Smooth muscle cell (in vitro differentiated cells): ENCODE measurements around the gene ANKRD29. TPM values are rescaled to one million over a fixed set of nuclear protein-coding genes. Genes with fewer than 3 reads are reported as not detected.

Experiments
- DNase-seq: peaks from one replicate; lab custom pipeline; 2025; ENCODE audit not compliant: unreplicated experiment; lab: John Stamatoyannopoulos, UW
- H2AFZ ChIP-seq: fragments of 200-600 bp; sonication (generic); 2 replicates; pipeline ENCODE4 v1.6.0; 2016; ENCODE audit warnings: antibody characterized with exemption, low read depth, mild to moderate bottlenecking
- H3F3A ChIP-seq: fragments of 200-600 bp; sonication (generic); 2 replicates; pipeline ENCODE4 v1.6.0; 2017; ENCODE audit warnings: antibody characterized with exemption, low read depth
- H3K27ac ChIP-seq: fragments of 200-600 bp; sonication (generic); 2 replicates; pipeline ENCODE4 v1.5.1; 2016; ENCODE audit warnings: low read depth, mild to moderate bottlenecking
- H3K27me3 ChIP-seq: fragments of 200-600 bp; sonication (generic); 2 replicates; pipeline ENCODE4 v1.6.1; 2016; ENCODE audit warnings: low read depth, mild to moderate bottlenecking
- H3K36me3 ChIP-seq: fragments of 200-600 bp; sonication (generic); 2 replicates; pipeline ENCODE4 v1.5.1; 2016; ENCODE audit warnings: low read depth
- H3K4me1 ChIP-seq: fragments of 200-600 bp; sonication (generic); 2 replicates; pipeline ENCODE4 v1.5.1; 2016; ENCODE audit warnings: low read depth
- H3K4me2 ChIP-seq: fragments of 200-600 bp; sonication (generic); 2 replicates; pipeline ENCODE4 v1.6.0; 2016; ENCODE audit warnings: mild to moderate bottlenecking
- H3K4me3 ChIP-seq: fragments of 200-600 bp; sonication (generic); 2 replicates; pipeline ENCODE4 v1.5.1; 2016; ENCODE audit warnings: mild to moderate bottlenecking
- H3K79me2 ChIP-seq: fragments of 200-600 bp; sonication (generic); 2 replicates; pipeline ENCODE4 v1.6.0; 2016; ENCODE audit warnings: low read depth, mild to moderate bottlenecking
- H3K9ac ChIP-seq: fragments of 200-600 bp; sonication (generic); 2 replicates; pipeline ENCODE4 v1.6.0; 2016; ENCODE audit warnings: low read depth
- H3K9me3 ChIP-seq: fragments of 200-600 bp; sonication (generic); replicated peaks from 2 replicates; pipeline ENCODE4 v1.5.1; 2016; ENCODE audit warnings: low read depth
- H4K20me1 ChIP-seq: fragments of 200-600 bp; sonication (generic); 2 replicates; pipeline ENCODE4 v1.6.0; 2016; ENCODE audit warnings: low read depth
- WGBS: methylation state at CpG from one replicate; pipeline ENCODE4 v1.1.7; 2016; ENCODE audit warnings: low lambda C conversion rate; 5-methylcytosine and 5-hydroxymethylcytosine counted together
- polyA plus RNA-seq: library from polyadenylated mRNA; unstranded; fragments of >200 nt; fragmentation: Nextera tagmentation; extraction: Ambion mirVana; gene quantifications from 2 replicates; pipeline ENCODE4 v1.2.1, GENCODE V29; 2016
- total RNA-seq: library from RNA; depleted of rRNA; stranded (reverse); fragments of >200 nt; gene quantifications from 2 replicates; pipeline ENCODE4 v1.2.3, GENCODE V29; 2014
- TF ChIP-seq, protein P1 (sequence below): fragments of 200-600 bp; sonication (generic); IDR thresholded peaks from 2 replicates; pipeline ENCODE4 v1.5.1; 2017; ENCODE audit warnings: borderline replicate concordance, mild to moderate bottlenecking, antibody characterized with exemption; ENCODE audit not compliant: insufficient read depth, poor library complexity, severe bottlenecking

Gene ANKRD29
- total and polyA plus RNA-seq, 2 experiments from 2014 or later, result 0.36 TPM; not detected in 1

DNA sequence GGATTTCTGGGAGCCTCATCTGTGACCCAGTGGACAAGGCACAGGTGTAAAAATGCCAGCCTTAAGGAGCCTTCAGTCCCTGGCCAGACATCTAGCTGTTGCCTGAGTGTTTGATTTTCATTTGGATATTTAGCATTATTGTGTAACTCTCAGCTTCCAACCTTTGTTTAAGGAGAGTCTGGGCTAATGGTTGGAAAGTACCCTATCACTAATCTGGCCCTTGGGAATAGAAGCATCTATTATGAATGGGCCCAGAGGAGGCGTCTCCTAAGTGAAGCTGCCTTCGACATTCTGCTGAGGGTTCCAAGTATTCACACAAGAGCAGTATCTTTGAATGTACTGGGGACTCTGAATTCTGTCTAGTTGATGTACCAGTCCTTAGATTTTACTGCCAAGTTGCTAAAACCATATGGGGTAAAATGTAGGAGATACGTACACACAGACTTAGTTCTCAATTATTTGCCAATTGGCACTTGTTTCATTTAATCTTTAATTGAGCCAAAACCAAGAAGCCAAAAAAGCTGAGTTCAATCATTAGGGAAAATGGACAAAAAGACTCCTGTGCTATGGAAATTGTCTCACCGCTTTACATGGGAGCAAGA lies 7.2 kb upstream of the ANKRD29 start:
- Histone ChIP-seq H2AFZ (no peak overlapping the region), H3K4me1 (no peaks in the 10 kb centered on the region), H4K20me1 (no peaks in the 10 kb centered on the region), H3K4me2 (no peak overlapping the region), H3K79me2 (no peaks in the 10 kb centered on the region), H3K9me3 (no peaks in the 10 kb centered on the region), H3K27ac (no peak overlapping the region), H3K9ac (no peak overlapping the region), H3F3A (no peaks in the 10 kb centered on the region), H3K36me3 (no peaks in the 10 kb centered on the region), H3K4me3 (no peak overlapping the region), H3K27me3 (peaks cover 45% of the 10 kb centered on the region)
- no peak for DNase-seq
- TF ChIP-seq, protein P1, sequence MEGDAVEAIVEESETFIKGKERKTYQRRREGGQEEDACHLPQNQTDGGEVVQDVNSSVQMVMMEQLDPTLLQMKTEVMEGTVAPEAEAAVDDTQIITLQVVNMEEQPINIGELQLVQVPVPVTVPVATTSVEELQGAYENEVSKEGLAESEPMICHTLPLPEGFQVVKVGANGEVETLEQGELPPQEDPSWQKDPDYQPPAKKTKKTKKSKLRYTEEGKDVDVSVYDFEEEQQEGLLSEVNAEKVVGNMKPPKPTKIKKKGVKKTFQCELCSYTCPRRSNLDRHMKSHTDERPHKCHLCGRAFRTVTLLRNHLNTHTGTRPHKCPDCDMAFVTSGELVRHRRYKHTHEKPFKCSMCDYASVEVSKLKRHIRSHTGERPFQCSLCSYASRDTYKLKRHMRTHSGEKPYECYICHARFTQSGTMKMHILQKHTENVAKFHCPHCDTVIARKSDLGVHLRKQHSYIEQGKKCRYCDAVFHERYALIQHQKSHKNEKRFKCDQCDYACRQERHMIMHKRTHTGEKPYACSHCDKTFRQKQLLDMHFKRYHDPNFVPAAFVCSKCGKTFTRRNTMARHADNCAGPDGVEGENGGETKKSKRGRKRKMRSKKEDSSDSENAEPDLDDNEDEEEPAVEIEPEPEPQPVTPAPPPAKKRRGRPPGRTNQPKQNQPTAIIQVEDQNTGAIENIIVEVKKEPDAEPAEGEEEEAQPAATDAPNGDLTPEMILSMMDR, result no peak
- 94% methylated on average over 4 of the region's 4 CpGs for WGBS

DNA sequence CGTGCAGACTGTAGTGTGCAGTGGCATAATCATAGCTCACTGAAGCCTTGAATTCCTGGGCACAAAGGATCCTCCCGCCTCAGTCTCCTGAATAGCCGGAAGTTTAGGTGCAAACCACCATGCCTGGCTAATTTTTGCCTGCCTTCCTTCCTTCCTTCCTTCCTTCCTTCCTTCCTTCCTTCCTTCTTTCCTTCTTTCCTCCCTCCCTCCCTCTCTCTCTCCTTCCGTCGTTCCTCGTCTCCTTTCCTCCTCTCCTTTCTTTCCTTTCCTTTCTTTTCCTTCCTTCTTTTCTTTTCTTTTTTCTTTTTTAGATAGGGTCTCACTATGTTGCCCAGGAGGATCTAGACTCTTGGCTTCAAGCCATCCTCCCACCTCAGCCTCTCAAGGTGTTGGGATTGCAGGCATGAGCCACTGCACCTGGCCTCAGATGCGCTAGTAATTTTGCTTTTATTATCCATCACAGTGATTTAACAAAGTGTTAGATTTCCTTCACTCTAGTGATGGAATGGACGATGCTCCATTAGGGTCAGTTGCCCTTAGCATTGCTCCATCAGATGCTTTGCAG lies 6.6 kb upstream of the ANKRD29 start:
- TF ChIP-seq, protein P1, result no peak
- Histone ChIP-seq H3K79me2 (no peaks in the 10 kb centered on the region), H3K27me3 (peaks cover 49% of the 10 kb centered on the region), H3K4me2 (no peak overlapping the region), H3K9me3 (no peaks in the 10 kb centered on the region), H3K4me1 (no peaks in the 10 kb centered on the region), H4K20me1 (no peaks in the 10 kb centered on the region), H3K4me3 (no peak overlapping the region), H3K27ac (no peak overlapping the region), H2AFZ (no peak overlapping the region), H3K36me3 (no peaks in the 10 kb centered on the region), H3K9ac (no peak overlapping the region), H3F3A (no peaks in the 10 kb centered on the region)
- WGBS, result 75% methylated on average over 8 of the region's 8 CpGs
- DNase-seq, result no peak

DNA sequence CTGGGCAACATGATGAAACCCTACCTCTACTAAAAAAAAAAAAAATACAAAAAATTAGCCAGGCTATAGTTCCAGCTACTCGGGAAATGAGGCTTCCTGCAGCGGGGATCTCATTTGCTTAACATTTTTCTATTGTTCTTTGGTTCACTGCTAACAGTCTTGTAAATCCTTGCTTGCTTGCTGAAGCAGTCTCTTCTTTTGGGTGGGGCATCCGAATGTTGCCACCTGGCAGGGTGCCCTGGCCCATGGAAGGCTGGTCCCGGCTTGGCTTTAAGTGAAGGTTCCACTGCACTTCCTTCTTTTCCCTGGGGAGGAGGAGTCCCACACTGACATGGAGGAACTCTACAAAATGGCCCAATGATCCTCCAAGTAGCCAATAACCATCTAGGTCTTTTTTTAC lies 6.0 kb upstream of the ANKRD29 start:
- H3K9ac ChIP-seq, result no peak overlapping the region
- no peaks in the 10 kb centered on the region for H3F3A ChIP-seq
- no peaks in the 10 kb centered on the region for H3K4me1 ChIP-seq
- no peak for DNase-seq
- H3K4me3 ChIP-seq, result no peak overlapping the region
- H3K27ac ChIP-seq, result no peak overlapping the region
- no peak overlapping the region for H3K4me2 ChIP-seq
- TF ChIP-seq, protein P1, result no peak
- no peak overlapping the region for H2AFZ ChIP-seq
- H4K20me1 ChIP-seq, result no peaks in the 10 kb centered on the region
- no peaks in the 10 kb centered on the region for H3K36me3 ChIP-seq
- WGBS, result 39% methylated on average over 4 of the region's 4 CpGs
- H3K79me2 ChIP-seq, result no peaks in the 10 kb centered on the region
- H3K27me3 ChIP-seq, result peaks cover 55% of the 10 kb centered on the region
- no peaks in the 10 kb centered on the region for H3K9me3 ChIP-seq

DNA sequence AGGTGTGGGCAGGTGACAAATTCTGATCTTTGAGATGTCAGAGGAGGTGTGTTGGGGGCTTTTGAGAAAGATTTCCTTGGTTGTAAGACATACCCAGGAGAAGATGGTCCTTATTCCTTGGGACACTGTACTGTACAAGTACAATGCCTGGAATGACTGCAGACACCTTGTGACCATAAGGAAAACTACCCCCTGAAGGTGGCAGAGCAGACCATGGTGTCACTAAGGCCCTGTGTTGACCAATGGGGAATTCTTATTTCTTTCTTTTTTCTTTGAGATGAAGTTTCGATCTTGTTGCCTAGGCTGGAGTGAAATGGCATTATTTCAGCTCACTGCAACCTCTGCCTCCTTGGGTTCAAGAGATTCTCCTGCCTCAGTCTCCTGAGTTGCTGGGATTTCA lies 4.4 kb upstream of the ANKRD29 start:
- TF ChIP-seq, protein P1, result no peak
- Histone ChIP-seq H3F3A (no peaks in the 10 kb centered on the region), H3K4me1 (no peaks in the 10 kb centered on the region), H2AFZ (no peak overlapping the region), H3K9me3 (no peaks in the 10 kb centered on the region), H3K27me3 (peaks cover 63% of the 10 kb centered on the region), H3K36me3 (no peaks in the 10 kb centered on the region), H3K4me3 (no peak overlapping the region), H3K27ac (no peak overlapping the region), H4K20me1 (no peaks in the 10 kb centered on the region), H3K4me2 (no peak overlapping the region), H3K9ac (no peak overlapping the region), H3K79me2 (no peaks in the 10 kb centered on the region)
- 100% methylated on average over 1 of the region's 1 CpG for WGBS
- DNase-seq, result no peak
